Measurements from ENCODE around the gene PCDHB6. TPM values are rescaled to one million over a fixed set of nuclear protein-coding genes. Genes with fewer than 3 reads are reported as not detected.
A peak's percentile ranks its signal among the peaks of the same experiment; 100 is the strongest.
"Not testable (repeated sequence)": the region's sequence is repeated elsewhere in the genome, so short reads cannot be mapped to it uniquely, and the experiment has no call there.

The PCDHB6 gene
- polyA plus RNA-seq = not detected

GRCh38 chr5:141149812-141150211, at the start of gene PCDHB6:
Gene PCDHB6, plus strand, starts transcription at chr5:141150057. Its CDS starts 201 bp downstream, at chr5:141150258.
- H3K36me3 Mint-ChIP-seq = peaks cover 0 to 10% (median 0%) of the 10 kb centered on the region in 3 donors

GRCh38 chr5:141100243-141100805, 49.5 kb upstream of the PCDHB6 start, which contains the start of gene PCDHB3:
Gene PCDHB3, plus strand, starts transcription at chr5:141100473. Its CDS starts 177 bp downstream, at chr5:141100650.
- no peak within 1 kb of the TSS for H3K4me3 Mint-ChIP-seq
- H3K36me3 Mint-ChIP-seq = no peaks in the 10 kb centered on the region
- DNase-seq = no peak
- H3K27ac Mint-ChIP-seq = no peak within 1 kb of the TSS
- peaks cover 2 to 6% (median 2%) of the 10 kb centered on the region in 3 donors for H3K27me3 Mint-ChIP-seq (ENCODE audit: low read depth in 3 of 3)
- H3K9me3 Mint-ChIP-seq = peaks cover 16 to 49% (median 22%) of the 10 kb centered on the region in 6 donors
- no peaks in the 10 kb centered on the region for H3K4me1 Mint-ChIP-seq

More at GRCh38 chr5:141149812-141150211, at the start of gene PCDHB6:
- Mint-ChIP-seq H3K4me3 (peak within 1 kb of the TSS in 1 of 5 donors; percentile 25), H3K9me3 (peaks cover 11 to 47% (median 18%) of the 10 kb centered on the region in 6 donors), H3K4me1 (no peaks in the 10 kb centered on the region), H3K27me3 (ENCODE audit: low read depth in 3 of 3) (peaks cover 0 to 5% (median 4%) of the 10 kb centered on the region in 3 donors), H3K27ac (no peak within 1 kb of the TSS)
- DNase-seq = no peak

GRCh38 chr5:141101059-141101458, 48.8 kb upstream of the PCDHB6 start:
- DNase-seq = no peak
- peaks cover 0 to 6% (median 4%) of the 10 kb centered on the region in 3 donors for H3K27me3 Mint-ChIP-seq (ENCODE audit: low read depth in 3 of 3)
- peaks cover 15 to 42% (median 19%) of the 10 kb centered on the region in 6 donors for H3K9me3 Mint-ChIP-seq

GRCh38 chr5:141102070-141102469, 47.8 kb upstream of the PCDHB6 start:
- peaks cover 15 to 44% (median 19%) of the 10 kb centered on the region in 6 donors for H3K9me3 Mint-ChIP-seq
- H3K4me3 Mint-ChIP-seq; H3K36me3 Mint-ChIP-seq; H3K27me3 Mint-ChIP-seq (ENCODE audit: low read depth in 3 of 3); DNase-seq; H3K4me1 Mint-ChIP-seq; H3K27ac Mint-ChIP-seq: not testable (repeated sequence)

More at GRCh38 chr5:141101059-141101458, 48.8 kb upstream of the PCDHB6 start:
- no peaks in the 10 kb centered on the region for H3K4me1 Mint-ChIP-seq
- H3K27ac Mint-ChIP-seq = no peak overlapping the region
- H3K36me3 Mint-ChIP-seq = no peaks in the 10 kb centered on the region
- H3K4me3 Mint-ChIP-seq = no peak overlapping the region

GRCh38 chr5:141102471-141102870, 47.4 kb upstream of the PCDHB6 start:
- not testable (repeated sequence) for DNase-seq; H3K27me3 Mint-ChIP-seq (ENCODE audit: low read depth in 3 of 3); H3K4me1 Mint-ChIP-seq; H3K4me3 Mint-ChIP-seq; H3K27ac Mint-ChIP-seq; H3K36me3 Mint-ChIP-seq
- H3K9me3 Mint-ChIP-seq = peaks cover 12 to 44% (median 20%) of the 10 kb centered on the region in 6 donors

- no peak for DNase-seq
- Mint-ChIP-seq H3K9me3 (peaks cover 8 to 35% (median 20%) of the 10 kb centered on the region in 6 donors), H3K4me1 (no peaks in the 10 kb centered on the region), H3K27me3 (ENCODE audit: low read depth in 3 of 3) (peaks cover 0 to 4% (median 2%) of the 10 kb centered on the region in 3 donors), H3K4me3 (no peak overlapping the region), H3K27ac (peak overlapping the region in 1 of 6 donors; percentile 10), H3K36me3 (no peaks in the 10 kb centered on the region)
Observed at GRCh38 chr5:141105350-141105749, 44.5 kb upstream of the PCDHB6 start.

- DNase-seq = no peak
- no peak overlapping the region for H3K4me3 Mint-ChIP-seq
- no peak overlapping the region for H3K27ac Mint-ChIP-seq
- peaks cover 0 to 8% (median 1%) of the 10 kb centered on the region in 3 donors for H3K27me3 Mint-ChIP-seq (ENCODE audit: low read depth in 3 of 3)
- peaks cover 0 to 20% (median 5%) of the 10 kb centered on the region in 3 donors for H3K36me3 Mint-ChIP-seq
- peaks cover 11 to 41% (median 29%) of the 10 kb centered on the region in 6 donors for H3K9me3 Mint-ChIP-seq
- H3K4me1 Mint-ChIP-seq = no peaks in the 10 kb centered on the region
Observed at GRCh38 chr5:141119250-141119649, 30.6 kb upstream of the PCDHB6 start.

GRCh38 chr5:141121563-141121962, 28.3 kb upstream of the PCDHB6 start, which contains the start of gene PCDHB4:
Gene PCDHB4, plus strand, starts transcription at chr5:141121818. Its CDS starts 181 bp downstream, at chr5:141121999.
- no peak within 1 kb of the TSS for H3K4me3 Mint-ChIP-seq
- H3K9me3 Mint-ChIP-seq = peaks cover 5 to 25% (median 12%) of the 10 kb centered on the region in 6 donors
- H3K4me1 Mint-ChIP-seq = no peaks in the 10 kb centered on the region
- H3K36me3 Mint-ChIP-seq = peaks cover 0 to 9% (median 5%) of the 10 kb centered on the region in 3 donors
- H3K27me3 Mint-ChIP-seq (ENCODE audit: low read depth in 3 of 3) = peaks cover 0 to 9% (median 0%) of the 10 kb centered on the region in 3 donors
- DNase-seq = no peak
- H3K27ac Mint-ChIP-seq = no peak within 1 kb of the TSS

GRCh38 chr5:141121985-141122384, 27.9 kb upstream of the PCDHB6 start:
- no peaks in the 10 kb centered on the region for H3K4me1 Mint-ChIP-seq
- peaks cover 0 to 6% (median 5%) of the 10 kb centered on the region in 3 donors for H3K36me3 Mint-ChIP-seq
- no peak overlapping the region for H3K4me3 Mint-ChIP-seq
- no peak overlapping the region for H3K27ac Mint-ChIP-seq
- DNase-seq = no peak
- peaks cover 2 to 21% (median 10%) of the 10 kb centered on the region in 6 donors for H3K9me3 Mint-ChIP-seq
- H3K27me3 Mint-ChIP-seq (ENCODE audit: low read depth in 3 of 3) = peaks cover 0 to 9% (median 0%) of the 10 kb centered on the region in 3 donors

- not testable (repeated sequence) for H3K27ac Mint-ChIP-seq; H3K36me3 Mint-ChIP-seq; H3K4me1 Mint-ChIP-seq; H3K27me3 Mint-ChIP-seq (ENCODE audit: low read depth in 3 of 3); DNase-seq; H3K4me3 Mint-ChIP-seq
- H3K9me3 Mint-ChIP-seq = peaks cover 2 to 24% (median 11%) of the 10 kb centered on the region in 6 donors
Observed at GRCh38 chr5:141123396-141124135, 26.3 kb upstream of the PCDHB6 start.

GRCh38 chr5:141127305-141127704, 22.6 kb upstream of the PCDHB6 start:
- Mint-ChIP-seq H3K9me3 (peaks cover 5 to 25% (median 12%) of the 10 kb centered on the region in 6 donors), H3K27me3 (ENCODE audit: low read depth in 3 of 3) (peaks cover 0 to 9% (median 0%) of the 10 kb centered on the region in 3 donors), H3K36me3 (peaks cover 0 to 6% (median 5%) of the 10 kb centered on the region in 3 donors), H3K4me3 (no peak overlapping the region), H3K4me1 (no peaks in the 10 kb centered on the region), H3K27ac (no peak overlapping the region)
- DNase-seq = no peak

- H3K36me3 Mint-ChIP-seq = peaks cover 0 to 3% (median 0%) of the 10 kb centered on the region in 3 donors
- peaks cover 14 to 62% (median 27%) of the 10 kb centered on the region in 6 donors for H3K9me3 Mint-ChIP-seq
- no peaks in the 10 kb centered on the region for H3K4me1 Mint-ChIP-seq
Observed at GRCh38 chr5:141135030-141135717, 14.7 kb upstream of the PCDHB6 start, which contains the start of gene PCDHB5. Gene PCDHB5, plus strand, starts transcription at chr5:141135206. Its CDS starts 229 bp downstream, at chr5:141135435.

GRCh38 chr5:141135718-141136266, 14.1 kb upstream of the PCDHB6 start:
- Mint-ChIP-seq H3K4me3 (no peak overlapping the region), H3K27me3 (ENCODE audit: low read depth in 3 of 3) (peaks cover 0 to 7% (median 6%) of the 10 kb centered on the region in 3 donors), H3K27ac (no peak overlapping the region), H3K36me3 (peaks cover 0 to 3% (median 0%) of the 10 kb centered on the region in 3 donors), H3K9me3 (peaks cover 14 to 56% (median 27%) of the 10 kb centered on the region in 6 donors), H3K4me1 (no peaks in the 10 kb centered on the region)
- no peak for DNase-seq

More at GRCh38 chr5:141135030-141135717, 14.7 kb upstream of the PCDHB6 start, which contains the start of gene PCDHB5:
- no peak for DNase-seq
- no peak within 1 kb of the TSS for H3K27ac Mint-ChIP-seq
- H3K27me3 Mint-ChIP-seq (ENCODE audit: low read depth in 3 of 3) = peaks cover 0 to 7% (median 6%) of the 10 kb centered on the region in 3 donors
- H3K4me3 Mint-ChIP-seq = peak within 1 kb of the TSS in 2 of 5 donors; percentile 53 to 56

All from immature natural killer cell (primary cell).